Measurements from ENCODE around the gene MYO15B.
"Not testable (repeated sequence)": the region's sequence is repeated elsewhere in the genome, so short reads cannot be mapped to it uniquely, and the experiment has no call there.

Gene MYO15B

DNA sequence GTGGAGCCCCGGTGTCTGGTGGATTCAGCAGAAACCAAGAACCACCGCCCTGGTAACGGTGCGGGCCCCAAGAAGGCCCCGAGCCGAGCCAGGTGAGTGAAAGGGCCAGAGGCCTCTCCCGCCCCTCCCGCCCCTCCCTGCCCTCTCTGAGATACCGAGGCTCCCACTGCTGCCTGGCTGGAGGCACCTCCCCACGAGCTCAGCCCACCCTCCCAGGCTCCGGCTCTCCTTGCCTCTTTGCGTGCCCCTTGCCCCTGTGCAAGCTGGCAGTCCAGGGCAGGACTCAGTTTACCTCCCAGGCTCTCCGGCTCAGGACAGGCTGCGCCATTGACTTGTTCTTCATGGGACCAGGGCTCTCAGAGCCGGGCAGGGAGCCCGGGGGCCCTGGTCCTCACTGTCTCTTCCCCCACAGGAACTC is 14.1 kb upstream of the MYO15B start:
- H3K4me3 ChIP-seq (ENCODE audit: low read depth, low read length) = no peak overlapping the region
- TF ChIP-seq, protein P1, sequence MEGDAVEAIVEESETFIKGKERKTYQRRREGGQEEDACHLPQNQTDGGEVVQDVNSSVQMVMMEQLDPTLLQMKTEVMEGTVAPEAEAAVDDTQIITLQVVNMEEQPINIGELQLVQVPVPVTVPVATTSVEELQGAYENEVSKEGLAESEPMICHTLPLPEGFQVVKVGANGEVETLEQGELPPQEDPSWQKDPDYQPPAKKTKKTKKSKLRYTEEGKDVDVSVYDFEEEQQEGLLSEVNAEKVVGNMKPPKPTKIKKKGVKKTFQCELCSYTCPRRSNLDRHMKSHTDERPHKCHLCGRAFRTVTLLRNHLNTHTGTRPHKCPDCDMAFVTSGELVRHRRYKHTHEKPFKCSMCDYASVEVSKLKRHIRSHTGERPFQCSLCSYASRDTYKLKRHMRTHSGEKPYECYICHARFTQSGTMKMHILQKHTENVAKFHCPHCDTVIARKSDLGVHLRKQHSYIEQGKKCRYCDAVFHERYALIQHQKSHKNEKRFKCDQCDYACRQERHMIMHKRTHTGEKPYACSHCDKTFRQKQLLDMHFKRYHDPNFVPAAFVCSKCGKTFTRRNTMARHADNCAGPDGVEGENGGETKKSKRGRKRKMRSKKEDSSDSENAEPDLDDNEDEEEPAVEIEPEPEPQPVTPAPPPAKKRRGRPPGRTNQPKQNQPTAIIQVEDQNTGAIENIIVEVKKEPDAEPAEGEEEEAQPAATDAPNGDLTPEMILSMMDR (IDR thresholded peaks at IDR 0.05; ENCODE audit: insufficient read depth, low read length, missing control alignments) = no peak
- no peak for DNase-seq (ENCODE audit: low read depth, low spot score)
- CTCF ChIA-PET = no interaction called here
- POLR2A ChIA-PET = no interaction called here

DNA sequence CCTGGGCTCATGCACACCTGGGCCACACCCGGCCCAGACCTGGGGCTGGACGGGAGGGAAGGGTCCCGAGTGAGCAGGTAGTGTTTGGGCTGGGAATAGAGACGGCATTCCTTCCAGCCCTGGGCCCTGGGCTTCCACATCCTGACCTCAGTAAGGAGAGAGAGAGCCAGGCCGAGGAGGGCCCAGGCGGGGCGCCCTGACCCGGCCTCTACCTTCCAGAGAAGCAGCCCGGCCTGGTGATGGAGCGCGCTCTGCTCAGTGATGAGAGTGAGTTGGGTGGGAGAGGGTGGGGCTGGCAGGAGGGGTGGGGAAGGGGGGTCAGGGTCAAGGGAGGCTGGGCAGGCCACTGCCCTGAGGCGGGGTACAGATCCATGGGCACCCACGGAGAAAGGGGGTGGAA is 13.6 kb upstream of the MYO15B start:
- no peak overlapping the region for H3K4me3 ChIP-seq (ENCODE audit: low read depth, low read length)
- TF ChIP-seq, protein P1 (IDR thresholded peaks at IDR 0.05; ENCODE audit: insufficient read depth, low read length, missing control alignments) = no peak
- ChIA-PET CTCF (no interaction called here), POLR2A (no interaction called here)
- no peak for DNase-seq (ENCODE audit: low read depth, low spot score)

- no peak for DNase-seq (ENCODE audit: low read depth, low spot score)
- no peak overlapping the region for H3K4me3 ChIP-seq (ENCODE audit: low read depth, low read length)
- ChIA-PET CTCF (no interaction called here), POLR2A (no interaction called here)
- TF ChIP-seq, protein P1 (IDR thresholded peaks at IDR 0.05; ENCODE audit: insufficient read depth, low read length, missing control alignments) = no peak
These were observed 13.1 kb upstream of the MYO15B start for GRCh38 chr17:75574404-75575036.

- ChIA-PET CTCF (no interaction called here), POLR2A (no interaction called here)
- DNase-seq (ENCODE audit: low read depth, low spot score) = no peak
- TF ChIP-seq, protein P1 (IDR thresholded peaks at IDR 0.05; ENCODE audit: insufficient read depth, low read length, missing control alignments) = no peak
- no peak overlapping the region for H3K4me3 ChIP-seq (ENCODE audit: low read depth, low read length)
These were observed 12.4 kb upstream of the MYO15B start for GRCh38 chr17:75575197-75575596.

DNA sequence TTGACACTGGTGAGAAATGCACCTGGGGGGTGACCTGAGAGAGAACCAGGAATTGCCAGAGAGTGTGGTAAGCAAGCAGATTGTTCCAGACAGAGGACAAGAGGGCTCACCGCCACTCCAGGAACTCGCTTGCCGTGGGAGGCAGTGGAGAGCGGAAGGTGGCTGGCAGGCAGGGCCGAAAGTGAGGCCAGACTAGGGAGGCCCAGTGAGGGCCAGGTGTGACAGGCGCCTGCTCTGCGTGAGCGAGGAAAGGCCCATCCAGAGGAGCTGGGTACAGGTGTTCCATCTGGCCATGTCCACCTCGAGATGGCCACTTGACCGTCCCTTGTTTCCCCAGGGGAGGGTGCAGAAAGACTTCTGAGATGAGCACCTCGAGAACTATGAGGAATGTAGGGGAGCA is 11.9 kb upstream of the MYO15B start:
- ChIA-PET CTCF (no interaction called here), POLR2A (no interaction called here)
- no peak for DNase-seq (ENCODE audit: low read depth, low spot score)
- TF ChIP-seq, protein P1 (IDR thresholded peaks at IDR 0.05; ENCODE audit: insufficient read depth, low read length, missing control alignments) = no peak
- no peak overlapping the region for H3K4me3 ChIP-seq (ENCODE audit: low read depth, low read length)

GRCh38 chr17:75576661-75577060 is 10.9 kb upstream of the MYO15B start:
- TF ChIP-seq, protein P1 (IDR thresholded peaks at IDR 0.05; ENCODE audit: insufficient read depth, low read length, missing control alignments) = no peak
- POLR2A ChIA-PET = no interaction called here
- DNase-seq (ENCODE audit: low read depth, low spot score) = no peak
- CTCF ChIA-PET = no interaction called here
- no peak overlapping the region for H3K4me3 ChIP-seq (ENCODE audit: low read depth, low read length)

GRCh38 chr17:75581121-75581725 is 6.4 kb upstream of the MYO15B start:
- CTCF ChIA-PET = interaction anchor here (1.1 to 2.3 kb wide), 4 partner anchors 15 to 169 kb away, joined by 3 to 8 read pairs (median 4); partner anchors contain the start of gene SMIM5
- H3K4me3 ChIP-seq (ENCODE audit: low read depth, low read length); DNase-seq (ENCODE audit: low read depth, low spot score); POLR2A ChIA-PET: not testable (repeated sequence)

GRCh38 chr17:75583197-75583596 is 4.4 kb upstream of the MYO15B start:
- not testable (repeated sequence) for H3K4me3 ChIP-seq (ENCODE audit: low read depth, low read length); DNase-seq (ENCODE audit: low read depth, low spot score)
- ChIA-PET CTCF (interaction anchor here (1.0 to 1.9 kb wide), 4 partner anchors 18 to 167 kb away, joined by 3 to 6 read pairs (median 5); partner anchors contain the start of gene SMIM5), POLR2A (interaction anchor here (0.6 to 0.7 kb wide), 2 partner anchors 153 to 162 kb away, joined by 3 read pairs; no protein-coding TSS in a partner anchor)
